ENCODE results near the gene CDK14. TPM values are rescaled to one million over a fixed set of nuclear protein-coding genes. Genes with fewer than 3 reads are reported as not detected.
A peak's percentile ranks its signal among the peaks of the same experiment; 100 is the strongest.

Gene CDK14
- total RNA-seq, 1 donor from 2014 or later, result 19.7 TPM

GRCh38 chr7:90988996-90989765 lies 393.1 kb downstream of the CDK14 start:
- peak; percentile 28 for DNase-seq (ENCODE audit: low read depth)

DNA sequence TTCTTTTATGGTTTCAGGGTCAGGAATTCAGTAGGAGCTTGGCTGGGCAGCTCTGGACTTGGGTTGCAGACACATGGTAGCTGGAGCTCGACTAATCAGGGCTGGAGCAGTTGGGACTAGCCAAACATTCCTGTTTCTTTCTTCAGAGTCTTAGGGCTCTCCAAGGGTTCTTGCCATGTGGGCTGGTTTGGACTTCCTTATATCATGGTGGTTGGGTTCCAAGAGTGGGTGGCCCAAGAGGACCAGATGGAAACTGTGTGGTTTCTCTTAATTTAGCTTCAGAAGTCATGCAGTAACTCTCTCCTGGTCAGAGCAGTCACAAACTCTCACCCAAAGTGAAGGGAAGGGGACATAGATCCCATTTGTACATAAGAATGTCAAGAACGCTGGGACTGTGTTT lies 398.0 kb downstream of the CDK14 start:
- DNase-seq (ENCODE audit: low read depth), result peak; percentile 57

DNA sequence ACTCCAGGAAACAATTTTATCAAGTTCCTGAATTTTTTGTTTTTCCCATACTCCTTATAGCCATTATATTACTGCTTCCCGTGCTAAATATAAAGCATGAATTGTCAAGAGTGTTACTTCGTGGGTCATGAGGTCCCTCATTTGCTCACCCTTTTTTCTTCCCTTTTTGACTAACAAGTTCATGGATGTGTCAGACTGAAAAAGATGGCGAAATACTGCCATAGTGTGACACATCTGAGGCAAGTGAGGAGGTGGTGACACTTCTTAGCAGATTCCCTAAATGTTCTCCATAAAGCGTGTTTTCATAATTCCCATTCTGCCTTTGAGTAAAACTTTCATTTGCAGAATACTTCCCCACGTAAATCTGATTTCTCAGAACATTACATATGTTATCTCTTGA lies 398.5 kb downstream of the CDK14 start:
- no peak for DNase-seq (ENCODE audit: low read depth)

DNA sequence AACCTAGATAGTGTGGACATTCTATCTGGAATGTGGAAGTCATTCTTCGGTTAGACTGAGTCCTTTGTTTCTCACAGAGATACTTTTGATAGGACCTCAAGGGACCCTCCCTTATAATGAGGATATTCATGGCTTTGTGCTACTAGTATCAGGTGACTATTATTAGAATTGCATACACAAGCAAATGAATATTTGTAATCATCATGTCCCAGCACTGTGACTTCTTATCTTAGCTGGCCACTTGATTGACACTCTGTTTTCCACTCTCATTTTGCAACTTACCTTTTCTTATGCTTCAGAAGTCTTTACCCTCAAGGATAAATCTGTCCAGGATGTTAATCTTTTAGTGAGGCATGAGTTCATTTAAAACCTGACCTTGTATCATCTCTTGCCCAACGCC lies 399.9 kb downstream of the CDK14 start:
- DNase-seq (ENCODE audit: low read depth), result no peak

- DNase-seq (ENCODE audit: low read depth), result peak; percentile 19
These were observed 404.2 kb downstream of the CDK14 start for GRCh38 chr7:90999989-91000979.

- no peak for DNase-seq (ENCODE audit: low read depth)
These were observed 408.9 kb downstream of the CDK14 start for GRCh38 chr7:91005024-91005423.

DNA sequence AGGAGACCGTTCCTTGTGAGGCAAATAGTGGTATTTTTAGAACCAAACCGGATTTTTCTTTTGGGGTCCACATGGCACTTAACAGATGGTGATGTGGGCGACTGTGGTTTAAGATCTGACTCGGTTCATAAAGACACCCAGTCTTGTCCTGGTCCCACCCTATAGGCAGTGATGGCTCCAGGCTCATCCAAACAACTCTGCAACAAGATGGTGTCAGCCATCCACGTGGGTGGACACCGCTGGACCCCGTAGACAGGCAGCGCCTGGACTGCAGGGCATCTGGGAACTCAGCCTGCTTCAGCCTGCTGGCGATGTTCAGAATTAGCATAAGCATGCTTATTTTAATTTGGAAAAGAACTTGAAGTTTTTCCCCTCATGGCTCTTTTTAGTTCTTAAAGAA lies 409.7 kb downstream of the CDK14 start:
- no peak for DNase-seq (ENCODE audit: low read depth)

DNA sequence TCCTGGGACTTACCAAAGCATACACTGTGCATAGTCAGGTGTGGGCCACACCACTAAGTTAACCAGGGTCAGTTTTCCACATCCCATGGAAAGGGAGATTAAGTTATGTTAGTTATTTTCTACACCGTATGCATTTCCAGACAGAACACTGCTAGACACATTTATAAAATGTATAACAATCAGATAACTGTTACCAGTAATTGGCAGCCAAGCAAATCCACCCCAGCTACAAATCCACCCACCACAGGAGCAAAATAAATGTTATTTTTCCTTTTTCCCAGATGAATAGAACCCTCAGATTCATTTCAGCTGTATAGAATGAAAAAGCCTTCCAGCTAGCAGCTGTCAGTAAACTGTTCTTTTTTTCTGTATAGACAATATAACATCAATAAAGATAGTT lies 411.2 kb downstream of the CDK14 start:
- no peak for DNase-seq (ENCODE audit: low read depth)

DNA sequence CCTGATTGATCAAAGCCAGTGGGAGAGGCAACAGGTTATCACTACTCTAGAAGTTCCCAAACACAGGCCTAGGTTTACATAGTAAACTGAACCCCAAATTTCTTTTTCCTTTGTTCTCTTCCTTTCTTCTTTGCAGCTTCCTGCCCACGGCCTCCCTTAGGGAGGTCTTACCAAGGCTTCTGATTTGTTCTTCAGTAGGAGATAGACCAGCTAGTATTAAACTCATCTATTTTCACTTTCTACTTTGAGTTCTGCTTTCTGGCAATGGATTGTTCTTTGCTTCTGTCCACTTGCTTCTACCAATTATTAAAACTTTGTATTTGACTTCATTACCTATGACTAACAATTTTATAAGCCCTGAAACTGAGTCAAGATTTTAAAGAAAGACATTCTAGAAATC lies 417.0 kb downstream of the CDK14 start:
- no peak for DNase-seq (ENCODE audit: low read depth)

DNA sequence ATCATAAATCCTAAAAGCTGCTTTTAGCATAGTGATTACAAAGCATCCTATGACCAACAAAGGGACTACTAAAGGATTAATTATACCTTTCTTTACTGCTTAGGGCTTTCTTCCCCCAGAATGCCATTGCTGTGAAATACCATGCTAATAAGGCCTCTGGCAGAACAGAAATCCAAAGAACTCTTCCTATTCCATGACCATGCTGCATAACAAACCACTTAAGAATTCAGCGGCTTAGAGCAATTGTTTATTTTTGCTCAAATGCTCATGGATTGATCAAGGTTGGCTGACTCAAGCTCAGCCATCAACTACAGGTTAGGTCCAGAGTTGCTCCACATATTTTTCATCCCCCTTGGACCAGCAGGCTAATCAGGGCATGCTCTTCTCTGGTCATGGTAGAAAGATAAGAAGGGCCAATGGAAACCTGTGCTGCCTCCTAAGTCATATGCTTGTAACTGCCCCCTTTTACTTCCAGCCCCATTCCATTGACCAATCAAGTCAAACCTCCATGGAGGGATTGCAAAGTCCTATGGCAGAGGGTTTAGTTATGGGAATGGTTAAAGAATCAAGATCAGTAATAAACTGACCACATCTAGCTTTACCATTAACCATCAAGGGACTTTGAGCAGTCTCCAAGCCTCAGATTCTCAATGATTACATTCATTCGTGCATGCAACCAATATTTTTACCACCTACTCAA lies 423.7 kb downstream of the CDK14 start:
- DNase-seq (ENCODE audit: low read depth), result no peak

GRCh38 chr7:91020636-91021385 lies 424.7 kb downstream of the CDK14 start:
- peak; percentile 50 for DNase-seq (ENCODE audit: low read depth)

- DNase-seq (ENCODE audit: low read depth), result no peak
These were observed 425.8 kb downstream of the CDK14 start for GRCh38 chr7:91021956-91022355.

GRCh38 chr7:91025906-91026390 lies 429.8 kb downstream of the CDK14 start:
- DNase-seq (ENCODE audit: low read depth), result no peak

GRCh38 chr7:91029688-91030087 lies 433.6 kb downstream of the CDK14 start:
- no peak for DNase-seq (ENCODE audit: low read depth)

- no peak for DNase-seq (ENCODE audit: low read depth)
These were observed 434.7 kb downstream of the CDK14 start for GRCh38 chr7:91030680-91031380.

- no peak for DNase-seq (ENCODE audit: low read depth)
These were observed 435.6 kb downstream of the CDK14 start for GRCh38 chr7:91031757-91032156.

DNA sequence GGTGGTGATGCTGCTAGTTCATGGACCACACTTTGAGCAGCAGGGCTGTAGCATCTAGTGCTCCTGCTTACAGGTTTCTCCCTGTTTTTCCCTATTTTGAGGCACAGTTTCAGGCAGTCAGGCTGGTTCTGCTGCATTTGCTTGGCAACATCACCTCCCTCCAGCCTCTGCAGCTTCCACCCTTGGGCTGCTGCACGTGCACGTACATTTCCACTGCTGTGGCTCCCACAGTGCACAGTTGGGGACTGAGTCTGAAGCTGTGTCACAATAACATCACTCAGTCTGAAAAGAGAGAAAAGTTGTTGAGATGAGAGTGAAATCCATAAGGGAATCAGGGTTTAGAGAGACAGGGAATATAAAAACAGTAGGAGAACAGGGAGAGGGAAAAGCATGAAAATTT lies 437.5 kb downstream of the CDK14 start:
- DNase-seq (ENCODE audit: low read depth), result no peak

DNA sequence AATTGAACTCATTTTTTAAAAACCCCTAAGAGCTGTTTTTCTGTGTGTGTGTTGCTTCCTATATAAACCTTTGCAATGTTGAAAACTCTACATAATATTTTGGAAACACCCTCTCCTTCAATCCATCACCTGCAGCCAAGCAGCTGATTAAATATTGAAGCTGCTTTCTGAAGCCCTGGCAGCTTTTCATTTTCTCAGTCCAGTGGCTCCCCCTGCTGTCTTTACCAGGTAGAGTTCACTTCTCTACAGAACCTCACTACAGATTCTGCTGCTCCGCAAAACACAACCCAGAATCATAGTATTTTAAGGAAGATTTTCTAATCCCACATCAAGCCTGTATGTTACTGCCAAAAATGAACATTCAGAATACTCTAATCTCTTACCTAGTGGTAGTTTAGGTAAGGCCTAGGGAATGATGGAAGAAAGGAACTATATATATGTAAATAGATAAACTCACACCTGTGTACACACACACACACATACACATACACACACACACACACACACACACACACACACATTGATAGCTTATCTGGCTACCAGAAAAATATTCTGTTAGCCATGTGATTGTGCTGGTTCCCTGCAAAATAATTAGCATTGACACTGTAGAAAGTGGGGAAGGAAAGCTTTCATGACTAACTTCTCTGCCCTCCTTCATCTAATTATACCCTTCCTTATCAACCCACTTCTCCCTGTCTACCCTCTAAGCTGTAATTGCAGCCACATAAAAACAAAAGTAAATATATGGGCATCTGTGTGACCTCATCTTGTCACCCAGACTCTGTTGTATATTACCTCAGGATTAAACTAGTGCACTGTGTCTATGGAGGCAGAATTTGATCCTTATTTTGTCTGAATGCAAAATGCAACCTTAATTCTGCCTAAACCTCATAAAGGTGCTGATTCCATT lies 438.6 kb downstream of the CDK14 start:
- DNase-seq (ENCODE audit: low read depth), result peak; percentile 82

DNA sequence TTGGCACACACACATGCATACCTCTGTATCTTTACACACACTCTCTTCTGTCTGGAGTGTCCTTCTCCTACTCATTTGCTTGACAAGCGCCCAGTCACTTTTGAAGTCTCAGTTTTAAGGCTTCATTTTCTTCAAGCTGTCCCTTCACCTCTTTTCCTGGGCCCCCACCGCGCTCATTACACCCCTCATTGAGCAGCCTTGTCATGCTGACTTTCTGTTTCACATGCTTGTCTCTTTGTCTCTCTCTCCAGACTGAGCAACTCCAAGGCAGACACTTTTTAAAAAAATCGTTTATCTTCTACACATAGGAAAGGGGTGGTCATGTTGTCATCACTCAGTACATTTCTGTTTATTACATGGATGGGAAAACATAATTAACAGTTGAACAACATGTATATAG lies 442.9 kb downstream of the CDK14 start:
- no peak for DNase-seq (ENCODE audit: low read depth)
